D721Med (cell line): ENCODE results near the gene NCBP2.

ENCODE experiments used
- DNase-seq: peaks from one replicate; pipeline ENCODE4 v3.0.0; 2011; ENCODE audit warnings: low spot score; ENCODE audit not compliant: insufficient read length
- FAIRE-seq: peaks from 2 replicates; lab custom pipeline; 2011; peaks lifted over from hg19 to GRCh38; lab: Jason Lieb, UNC
- TF ChIP-seq, protein P1 (sequence below): IDR thresholded peaks from 2 replicates; pipeline ENCODE4 v1.5.1; 2012; ENCODE audit warnings: mild to moderate bottlenecking, control low read depth; ENCODE audit not compliant: insufficient read depth; ENCODE audit errors: missing control alignments

NCBP2 gene

DNA sequence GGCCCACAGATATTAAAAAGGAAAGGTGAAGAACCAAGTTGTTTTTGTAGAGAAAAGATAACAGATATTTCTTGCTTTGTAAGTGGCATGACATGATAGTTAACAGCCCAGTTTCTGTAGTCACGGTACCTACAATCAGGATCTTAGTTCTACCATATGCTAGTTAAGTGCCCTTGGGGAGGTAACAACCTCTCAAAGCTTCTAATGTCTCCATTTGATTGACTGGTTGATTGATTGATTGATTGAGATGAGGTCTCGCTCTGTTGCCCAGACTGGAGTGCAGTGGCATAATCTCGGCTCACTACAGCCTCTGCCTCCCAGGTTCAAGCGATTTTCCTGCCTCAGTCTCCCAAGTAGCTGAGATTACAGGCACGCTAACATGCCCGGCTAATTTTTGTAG is 46.1 kb downstream of the NCBP2 start:
- TF ChIP-seq, protein P1, sequence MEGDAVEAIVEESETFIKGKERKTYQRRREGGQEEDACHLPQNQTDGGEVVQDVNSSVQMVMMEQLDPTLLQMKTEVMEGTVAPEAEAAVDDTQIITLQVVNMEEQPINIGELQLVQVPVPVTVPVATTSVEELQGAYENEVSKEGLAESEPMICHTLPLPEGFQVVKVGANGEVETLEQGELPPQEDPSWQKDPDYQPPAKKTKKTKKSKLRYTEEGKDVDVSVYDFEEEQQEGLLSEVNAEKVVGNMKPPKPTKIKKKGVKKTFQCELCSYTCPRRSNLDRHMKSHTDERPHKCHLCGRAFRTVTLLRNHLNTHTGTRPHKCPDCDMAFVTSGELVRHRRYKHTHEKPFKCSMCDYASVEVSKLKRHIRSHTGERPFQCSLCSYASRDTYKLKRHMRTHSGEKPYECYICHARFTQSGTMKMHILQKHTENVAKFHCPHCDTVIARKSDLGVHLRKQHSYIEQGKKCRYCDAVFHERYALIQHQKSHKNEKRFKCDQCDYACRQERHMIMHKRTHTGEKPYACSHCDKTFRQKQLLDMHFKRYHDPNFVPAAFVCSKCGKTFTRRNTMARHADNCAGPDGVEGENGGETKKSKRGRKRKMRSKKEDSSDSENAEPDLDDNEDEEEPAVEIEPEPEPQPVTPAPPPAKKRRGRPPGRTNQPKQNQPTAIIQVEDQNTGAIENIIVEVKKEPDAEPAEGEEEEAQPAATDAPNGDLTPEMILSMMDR = no peak
- FAIRE-seq = no peak
- DNase-seq = no peak

DNA sequence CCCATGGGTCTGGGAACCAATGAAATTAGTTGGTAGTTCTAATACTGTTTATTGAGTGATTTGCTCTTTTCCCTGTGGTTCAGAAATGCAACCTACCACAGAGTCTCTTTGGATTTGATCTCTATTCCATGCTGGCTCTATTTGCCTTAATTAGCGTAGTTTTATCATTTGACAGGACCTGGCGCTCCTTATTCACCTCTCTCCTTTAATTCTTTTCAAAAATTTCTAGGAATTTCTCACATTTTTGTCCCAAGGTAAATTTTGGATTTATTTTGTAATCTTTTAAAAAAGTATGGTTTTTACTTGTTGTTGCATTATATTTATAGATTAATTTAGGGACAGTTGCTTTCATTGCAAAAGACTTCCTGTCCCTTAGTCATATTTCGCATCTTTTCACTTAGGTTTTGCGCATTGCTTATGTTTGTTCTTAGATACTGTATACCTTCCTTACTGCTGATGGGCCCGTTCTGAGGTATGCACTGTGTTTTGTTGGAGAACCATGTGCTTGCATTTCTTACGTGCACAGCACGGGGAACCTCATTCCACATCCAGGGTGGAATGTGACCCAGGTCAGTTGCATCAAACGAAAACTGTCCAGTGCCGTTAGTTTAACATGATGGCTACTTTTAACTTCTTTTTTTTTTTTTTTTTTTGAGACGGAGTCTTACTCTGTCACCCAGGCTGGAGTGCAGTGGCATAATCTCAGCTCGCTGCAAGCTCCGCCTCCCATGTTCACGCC is 47.6 kb downstream of the NCBP2 start:
- DNase-seq (no peak), FAIRE-seq (no peak)

DNA sequence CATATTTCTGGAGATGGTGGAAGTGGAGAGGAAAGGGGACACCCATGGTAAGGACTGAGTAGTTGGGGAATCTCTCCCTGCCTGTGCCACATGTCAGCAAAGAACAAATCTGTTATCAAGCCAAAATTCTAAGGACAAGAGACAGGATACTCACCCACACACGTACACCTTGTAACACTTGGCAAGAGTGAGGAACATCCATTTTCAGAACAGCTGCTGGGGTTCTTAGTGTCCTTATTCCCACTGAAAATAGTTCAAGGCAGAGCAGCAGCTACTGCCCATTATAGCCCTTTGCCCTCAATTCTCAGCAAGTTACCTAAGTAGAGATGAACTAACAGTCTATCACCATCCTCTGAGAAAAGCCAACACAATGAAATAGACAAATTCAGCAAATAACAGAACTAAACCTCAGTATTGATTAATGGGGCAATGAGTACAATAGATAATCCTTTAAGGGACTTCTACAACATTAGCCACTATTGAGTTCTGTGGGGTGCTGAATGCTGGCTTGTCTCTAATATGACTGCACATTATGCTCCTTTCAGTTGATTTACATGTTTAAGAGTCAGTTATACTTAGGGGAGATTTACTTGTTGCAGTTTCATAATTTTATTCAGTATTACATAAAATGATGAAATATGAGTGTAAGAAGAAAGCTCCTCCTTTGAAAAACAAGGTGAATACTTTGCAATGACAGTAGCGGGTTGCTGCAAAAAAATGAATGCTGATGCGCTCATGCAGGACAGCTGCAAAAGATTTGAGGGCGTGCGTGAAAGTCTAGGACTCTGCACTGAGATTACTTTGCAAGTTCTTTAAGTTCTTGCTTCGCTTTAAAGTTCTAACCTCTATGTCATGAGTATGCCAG is 52.3 kb downstream of the NCBP2 start:
- no peak for DNase-seq
- no peak for FAIRE-seq
- TF ChIP-seq, protein P1 = no peak

More for the DNA sequence above, 47.6 kb downstream of the NCBP2 start:
- TF ChIP-seq, protein P1 = no peak

DNA sequence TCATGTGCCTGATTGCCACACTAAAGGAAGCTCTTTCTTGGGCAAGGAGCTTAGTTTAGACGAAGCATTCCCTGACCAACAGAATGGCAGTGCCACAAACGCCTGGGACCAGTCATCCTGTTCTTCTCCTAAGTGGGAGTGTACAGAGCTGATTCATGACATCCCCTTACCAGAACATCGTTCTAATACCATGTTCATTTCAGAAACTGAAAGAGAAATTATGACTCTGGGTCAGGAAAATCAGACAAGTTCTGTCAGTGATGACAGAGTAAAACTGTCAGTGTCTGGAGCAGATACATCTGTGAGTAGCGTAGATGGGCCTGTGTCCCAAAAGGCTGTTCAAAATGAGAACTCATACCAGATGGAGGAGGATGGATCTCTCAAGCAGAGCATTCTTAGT is 56.2 kb downstream of the NCBP2 start:
- no peak for DNase-seq
- TF ChIP-seq, protein P1 = no peak
- no peak for FAIRE-seq
